ENCODE data around the gene SBF2. TPM values are rescaled to one million over a fixed set of nuclear protein-coding genes. Genes with fewer than 3 reads are reported as not detected.

The SBF2 gene
- total RNA-seq, 2 donors from 2014 or later, result 22.8 to 23.9 TPM

GRCh38 chr11:10314199-10315072, 20.4 kb upstream of the SBF2 start:
- no peak for DNase-seq (ENCODE audit: low spot score)
- Histone ChIP-seq H3K4me1 (peaks cover 2 to 23% of the 10 kb centered on the region in 2 donors), H3K27me3 (no peaks in the 10 kb centered on the region), H3K9me3 (no peaks in the 10 kb centered on the region), H3K27ac (no peak overlapping the region), H3K4me3 (no peak overlapping the region), H3K36me3 (no peaks in the 10 kb centered on the region)
- no peak for TF ChIP-seq CTCF (IDR thresholded peaks at IDR 0.05)

- H3K4me3 ChIP-seq, result no peak overlapping the region
- no peak overlapping the region for H3K27ac ChIP-seq
- TF ChIP-seq CTCF (IDR thresholded peaks at IDR 0.05), result no peak
Observed at GRCh38 chr11:10311802-10312201, 17.8 kb upstream of the SBF2 start.

DNA sequence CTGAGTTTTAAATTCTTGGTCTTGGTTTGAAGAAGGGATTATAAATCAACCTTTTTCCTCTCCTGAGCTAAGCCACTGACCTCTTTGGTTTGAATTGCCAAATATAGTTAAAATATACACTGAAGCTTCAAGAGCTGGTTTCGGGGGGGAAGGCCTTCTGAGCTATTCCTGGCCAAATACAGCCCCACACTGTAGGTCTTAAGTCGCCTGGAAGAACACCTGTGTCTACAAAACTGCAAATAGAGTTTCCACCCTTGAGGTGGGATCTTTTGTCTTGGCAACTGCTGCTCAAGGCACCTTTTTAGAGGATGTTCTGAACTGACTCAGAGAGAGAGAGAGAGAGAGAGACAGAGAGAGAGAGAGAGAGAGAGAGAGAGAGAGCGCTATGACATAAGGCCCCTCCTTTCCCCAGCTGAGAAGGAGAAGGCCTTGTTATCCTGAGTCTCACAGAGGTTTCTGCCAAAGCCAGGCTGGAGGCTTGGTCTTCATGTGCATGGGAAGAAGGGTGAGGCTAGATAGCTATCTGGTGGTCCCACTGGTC, 16.4 kb upstream of the SBF2 start:
- no peak for DNase-seq (ENCODE audit: low spot score)
- no peak for TF ChIP-seq CTCF (IDR thresholded peaks at IDR 0.05)
- no peaks in the 10 kb centered on the region for H3K9me3 ChIP-seq
- H3K4me1 ChIP-seq, result peaks cover 0 to 46% of the 10 kb centered on the region in 2 donors
- H3K36me3 ChIP-seq, result peaks cover 10% of the 10 kb centered on the region
- no peak overlapping the region for H3K4me3 ChIP-seq
- no peaks in the 10 kb centered on the region for H3K27me3 ChIP-seq
- peak overlapping the region; percentile 85 to 88 for H3K27ac ChIP-seq

More at GRCh38 chr11:10311802-10312201, 17.8 kb upstream of the SBF2 start:
- no peaks in the 10 kb centered on the region for H3K9me3 ChIP-seq
- H3K36me3 ChIP-seq, result peaks cover 2% of the 10 kb centered on the region
- no peak for DNase-seq (ENCODE audit: low spot score)
- peaks cover 0 to 35% of the 10 kb centered on the region in 2 donors for H3K4me1 ChIP-seq
- no peaks in the 10 kb centered on the region for H3K27me3 ChIP-seq

- H3K36me3 ChIP-seq, result peaks cover 10% of the 10 kb centered on the region
- H3K4me1 ChIP-seq, result peaks cover 0 to 49% of the 10 kb centered on the region in 2 donors
- H3K9me3 ChIP-seq, result no peaks in the 10 kb centered on the region
- peak overlapping the region; percentile 85 to 88 for H3K27ac ChIP-seq
- H3K27me3 ChIP-seq, result no peaks in the 10 kb centered on the region
- DNase-seq (ENCODE audit: low spot score), result peak; percentile 76
- no peak overlapping the region for H3K4me3 ChIP-seq
- no peak for TF ChIP-seq CTCF (IDR thresholded peaks at IDR 0.05)
Observed at GRCh38 chr11:10309163-10310093, 15.4 kb upstream of the SBF2 start.

DNA sequence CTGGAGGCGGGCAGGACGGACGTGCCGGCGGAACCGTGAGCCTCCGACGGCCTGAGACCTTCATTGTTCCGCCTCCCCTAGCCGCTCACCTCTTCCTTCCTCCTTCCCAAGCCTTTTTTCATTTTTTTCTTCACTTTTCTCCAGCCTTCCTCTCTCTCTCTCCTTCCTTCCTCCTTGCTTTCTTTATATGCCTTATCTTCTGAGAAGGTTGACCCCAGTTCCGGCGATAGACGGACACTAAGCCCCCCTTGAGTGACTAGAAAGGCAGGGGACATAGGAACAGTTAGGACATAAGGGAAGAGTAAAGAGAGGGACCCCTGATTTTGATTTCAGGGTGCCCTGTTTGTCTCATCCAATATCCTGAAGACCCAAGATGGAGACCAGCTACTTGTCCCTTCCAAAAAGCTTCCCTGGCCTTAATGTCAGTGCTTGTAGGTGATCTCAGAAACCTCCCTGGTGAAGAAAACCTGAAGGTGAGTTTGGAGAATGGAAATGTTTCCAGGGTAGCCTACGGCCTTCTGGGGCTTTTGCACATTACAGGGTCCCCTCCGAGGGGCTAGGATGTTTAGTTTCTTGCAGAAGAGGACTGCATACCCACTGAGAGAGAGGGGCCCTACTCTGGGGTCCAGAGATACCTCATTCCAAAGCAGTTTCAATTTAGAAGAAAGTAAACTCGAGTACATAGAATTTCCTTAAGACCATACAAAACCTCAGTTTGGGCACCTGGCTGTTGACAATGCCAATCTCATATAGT, 14.4 kb upstream of the SBF2 start:
- H3K27me3 ChIP-seq, result no peaks in the 10 kb centered on the region
- H3K4me3 ChIP-seq, result peak overlapping the region; percentile 66
- peak in 1 of 2 donors; percentile 36 for TF ChIP-seq CTCF (IDR thresholded peaks at IDR 0.05)
- DNase-seq (ENCODE audit: low spot score), result no peak
- H3K9me3 ChIP-seq, result no peaks in the 10 kb centered on the region
- H3K36me3 ChIP-seq, result peaks cover 10% of the 10 kb centered on the region
- peaks cover 0 to 60% of the 10 kb centered on the region in 2 donors for H3K4me1 ChIP-seq
- H3K27ac ChIP-seq, result peak overlapping the region; percentile 85 to 88
